Measurements from ENCODE around the gene SLC38A11. TPM values are rescaled to one million over a fixed set of nuclear protein-coding genes. Genes with fewer than 3 reads are reported as not detected.

The SLC38A11 gene
- total and polyA plus RNA-seq, 2 of the 8 experiments (the other 6 are each of a cell fraction or from before 2014, with no cell fraction given) = not detected

DNA sequence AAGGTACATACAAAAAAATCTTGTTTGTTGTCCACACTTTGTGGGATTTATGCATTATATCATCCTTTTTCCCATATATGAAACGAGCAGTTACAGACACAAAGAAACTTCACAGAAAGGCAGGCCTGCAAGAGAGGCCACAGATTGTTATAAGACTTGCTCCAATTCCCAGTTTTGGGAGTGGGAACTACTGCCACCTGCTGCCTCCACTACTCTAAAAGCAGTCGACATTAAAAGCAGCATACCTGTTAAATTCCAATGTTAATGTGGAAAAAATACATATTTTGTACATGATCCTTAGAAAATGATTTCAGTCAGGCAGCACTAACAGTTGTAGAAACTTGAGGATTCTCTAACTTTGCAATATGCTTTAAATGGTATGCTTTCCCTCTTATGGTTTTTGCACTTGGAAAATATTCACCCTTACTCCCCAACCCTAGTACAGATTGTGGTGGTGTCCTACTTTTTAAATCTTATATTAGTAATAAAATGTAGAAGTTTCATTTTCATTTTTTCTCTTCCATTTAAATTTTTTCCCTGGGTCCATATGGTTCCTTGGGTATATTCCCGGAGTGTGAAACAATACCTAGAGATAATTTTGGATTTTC, 37.9 kb downstream of the SLC38A11 start:
- H4K20me1 ChIP-seq (replicated peaks in 1 of 2; ENCODE audit: control insufficient read depth in 1 of 2, insufficient read depth in 2 of 2, low read length in 2 of 2) = no peaks in the 10 kb centered on the region
- H2BK15ac ChIP-seq (ENCODE audit: low read length) = no peak overlapping the region
- no peak overlapping the region for H4K91ac ChIP-seq (replicated peaks; ENCODE audit: insufficient read length, low read length)
- H2BK12ac ChIP-seq (ENCODE audit: low read depth, low read length) = no peak overlapping the region
- no peaks in the 10 kb centered on the region for H3K9me3 ChIP-seq (ENCODE audit: insufficient read depth in 2 of 2, low read depth in 1 of 2, low read length in 1 of 2)
- FAIRE-seq (peak; percentile 58), DNase-seq (ENCODE audit: low read depth in 1 of 2, low spot score in 2 of 2) (no peak)
- no peak overlapping the region for H2AK5ac ChIP-seq (ENCODE audit: low read depth, low read length)
- CTCF ChIA-PET (ENCODE audit: partially characterized antibody) = interaction anchor here (0.9 to 1.0 kb wide), 2 partner anchors 76 to 135 kb away, joined by 3 read pairs; no protein-coding TSS in a partner anchor
- no peak overlapping the region for H3K56ac ChIP-seq (replicated peaks; ENCODE audit: insufficient read length, low read depth, low read length)
- H3K4me2 ChIP-seq (ENCODE audit: insufficient read depth in 1 of 2, low read depth in 2 of 2, low read length in 2 of 2) = no peak overlapping the region
- H3K36me3 ChIP-seq (ENCODE audit: control insufficient read depth in 2 of 4, insufficient read depth in 4 of 4, low read length in 3 of 4) = no peaks in the 10 kb centered on the region
- no peak overlapping the region for H3K27ac ChIP-seq (ENCODE audit: low read depth, low read length)
- no peak overlapping the region for H2BK5ac ChIP-seq (ENCODE audit: low read depth, low read length)
- H3K4me3 ChIP-seq (ENCODE audit: extremely low read depth in 1 of 4, insufficient read depth in 2 of 4, low read depth in 3 of 4, low read length in 4 of 4) = no peak overlapping the region
- H3K79me2 ChIP-seq (ENCODE audit: control insufficient read depth in 1 of 2, insufficient read depth in 2 of 2, low read length in 2 of 2) = no peaks in the 10 kb centered on the region
- H2BK120ac ChIP-seq (replicated peaks; ENCODE audit: low read depth, low read length) = no peak overlapping the region
- H2AFZ ChIP-seq (ENCODE audit: low read length) = no peak overlapping the region
- H3K9ac ChIP-seq (replicated peaks in 1 of 4; ENCODE audit: extremely low read depth in 1 of 4, low read depth in 3 of 4, low read length in 3 of 4) = no peak overlapping the region
- H3K4me1 ChIP-seq (replicated peaks in 1 of 4; ENCODE audit: control insufficient read depth in 3 of 4, insufficient read depth in 4 of 4, low read length in 3 of 4) = peaks cover 3 to 10% (median 7%) of the 10 kb centered on the region in 4 experiments; a peak in 3 of 7 replicates
- H4K5ac ChIP-seq (ENCODE audit: insufficient read length, low read depth, low read length) = no peak overlapping the region
- H3K27me3 ChIP-seq (replicated peaks in 1 of 4; ENCODE audit: control insufficient read depth in 3 of 4, extremely low read depth in 1 of 4, insufficient read depth in 3 of 4, low read length in 3 of 4) = no peaks in the 10 kb centered on the region
- H3K14ac ChIP-seq (ENCODE audit: insufficient read length) = no peak overlapping the region
- H3K79me1 ChIP-seq (ENCODE audit: low read depth, low read length) = no peaks in the 10 kb centered on the region
- no peak overlapping the region for H2BK20ac ChIP-seq (ENCODE audit: low read length)
- 37% methylated on average over 3 of the region's 3 CpGs; no CpG with 5 or more reads in 1 of the 2 experiments for WGBS, 2 experiments (ENCODE audit: extremely low coverage in 1 of 2, insufficient coverage in 1 of 2, insufficient read length in 1 of 2, insufficient replicate concordance in 2 of 2, low coverage in 1 of 2, low lambda C conversion rate in 2 of 2, missing lambda C conversion rate in 1 of 2)
- H3K23ac ChIP-seq (ENCODE audit: insufficient read length) = no peak overlapping the region
- H3K18ac ChIP-seq (ENCODE audit: extremely low read depth, low read length) = no peak overlapping the region
- no peaks in the 10 kb centered on the region for H3K23me2 ChIP-seq (ENCODE audit: low read depth, low read length)
- POLR2A ChIA-PET (ENCODE audit: partially characterized antibody) = no interaction called here
- no peak overlapping the region for H4K8ac ChIP-seq (ENCODE audit: extremely low read depth, insufficient read depth, low read length)
- TF ChIP-seq JUN (IDR thresholded peaks at IDR 0.05; ENCODE audit: low read depth, low read length) (no peak), RAD21 (IDR thresholded peaks at IDR 0.05 in 1 of 2, conservative IDR thresholded peaks at IDR 0.05 in 1 of 2; ENCODE audit: low read depth in 2 of 2, low read length in 2 of 2) (peak; percentile 77)
- TF ChIP-seq, protein P1, sequence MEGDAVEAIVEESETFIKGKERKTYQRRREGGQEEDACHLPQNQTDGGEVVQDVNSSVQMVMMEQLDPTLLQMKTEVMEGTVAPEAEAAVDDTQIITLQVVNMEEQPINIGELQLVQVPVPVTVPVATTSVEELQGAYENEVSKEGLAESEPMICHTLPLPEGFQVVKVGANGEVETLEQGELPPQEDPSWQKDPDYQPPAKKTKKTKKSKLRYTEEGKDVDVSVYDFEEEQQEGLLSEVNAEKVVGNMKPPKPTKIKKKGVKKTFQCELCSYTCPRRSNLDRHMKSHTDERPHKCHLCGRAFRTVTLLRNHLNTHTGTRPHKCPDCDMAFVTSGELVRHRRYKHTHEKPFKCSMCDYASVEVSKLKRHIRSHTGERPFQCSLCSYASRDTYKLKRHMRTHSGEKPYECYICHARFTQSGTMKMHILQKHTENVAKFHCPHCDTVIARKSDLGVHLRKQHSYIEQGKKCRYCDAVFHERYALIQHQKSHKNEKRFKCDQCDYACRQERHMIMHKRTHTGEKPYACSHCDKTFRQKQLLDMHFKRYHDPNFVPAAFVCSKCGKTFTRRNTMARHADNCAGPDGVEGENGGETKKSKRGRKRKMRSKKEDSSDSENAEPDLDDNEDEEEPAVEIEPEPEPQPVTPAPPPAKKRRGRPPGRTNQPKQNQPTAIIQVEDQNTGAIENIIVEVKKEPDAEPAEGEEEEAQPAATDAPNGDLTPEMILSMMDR (IDR thresholded peaks at IDR 0.05; ENCODE audit: control extremely low read depth in 1 of 3, insufficient read depth in 1 of 3, low read depth in 1 of 3, low read length in 3 of 3) = peak in 2 of 3 experiments; percentile 54 to 60; a peak in 3 of 4 replicates
- no peak overlapping the region for H3K4ac ChIP-seq (replicated peaks; ENCODE audit: insufficient read length, low read depth, low read length)

Measured in H1 (cell line).